ENCODE data around the gene NAT16.
A peak's percentile ranks its signal among the peaks of the same experiment; 100 is the strongest.

Gene NAT16

DNA sequence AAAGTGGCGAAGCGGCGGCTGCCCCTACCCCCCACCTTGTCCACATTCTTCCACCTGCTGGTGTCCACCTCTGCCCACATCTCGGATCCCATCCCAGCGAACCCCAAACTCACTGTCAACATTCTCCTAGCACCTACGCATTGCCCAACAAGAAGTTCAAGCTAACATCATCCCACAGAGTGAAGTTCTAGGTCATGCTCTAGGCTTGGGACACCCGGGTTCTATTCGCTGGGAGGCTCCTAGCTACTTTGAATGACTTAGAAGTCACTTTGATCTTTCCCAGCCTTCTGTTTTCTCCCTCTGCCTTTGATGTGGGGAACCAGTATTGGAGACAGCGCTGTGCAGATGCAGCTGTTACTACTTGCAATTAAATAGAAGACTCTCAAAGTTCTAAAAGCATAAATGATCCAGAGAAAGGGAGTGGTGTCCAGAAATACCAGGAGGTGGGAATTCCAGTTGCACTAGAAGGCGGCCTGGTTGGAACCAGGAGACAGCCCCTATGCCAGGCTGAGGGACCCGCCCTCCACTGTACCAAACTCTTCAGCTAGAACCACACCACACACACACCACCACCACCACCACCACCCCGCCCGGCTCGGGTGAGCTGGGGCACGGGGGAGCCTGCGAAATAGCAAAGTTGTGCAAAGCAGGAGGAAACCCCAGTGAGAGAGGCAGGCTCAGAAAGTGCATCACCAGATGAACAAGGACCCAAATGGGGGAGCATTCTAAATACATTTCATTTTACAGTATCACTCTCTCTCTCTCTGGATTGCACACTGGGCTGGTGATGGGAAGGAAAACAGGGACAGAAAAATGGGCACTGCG lies 9.3 kb downstream of the NAT16 start:
- peak; percentile 7 for DNase-seq

- peak; percentile 76 for DNase-seq
These were observed 10.1 kb downstream of the NAT16 start for GRCh38 chr7:101169838-101170551.

- DNase-seq = no peak
These were observed 10.8 kb downstream of the NAT16 start for GRCh38 chr7:101169110-101169837.

DNA sequence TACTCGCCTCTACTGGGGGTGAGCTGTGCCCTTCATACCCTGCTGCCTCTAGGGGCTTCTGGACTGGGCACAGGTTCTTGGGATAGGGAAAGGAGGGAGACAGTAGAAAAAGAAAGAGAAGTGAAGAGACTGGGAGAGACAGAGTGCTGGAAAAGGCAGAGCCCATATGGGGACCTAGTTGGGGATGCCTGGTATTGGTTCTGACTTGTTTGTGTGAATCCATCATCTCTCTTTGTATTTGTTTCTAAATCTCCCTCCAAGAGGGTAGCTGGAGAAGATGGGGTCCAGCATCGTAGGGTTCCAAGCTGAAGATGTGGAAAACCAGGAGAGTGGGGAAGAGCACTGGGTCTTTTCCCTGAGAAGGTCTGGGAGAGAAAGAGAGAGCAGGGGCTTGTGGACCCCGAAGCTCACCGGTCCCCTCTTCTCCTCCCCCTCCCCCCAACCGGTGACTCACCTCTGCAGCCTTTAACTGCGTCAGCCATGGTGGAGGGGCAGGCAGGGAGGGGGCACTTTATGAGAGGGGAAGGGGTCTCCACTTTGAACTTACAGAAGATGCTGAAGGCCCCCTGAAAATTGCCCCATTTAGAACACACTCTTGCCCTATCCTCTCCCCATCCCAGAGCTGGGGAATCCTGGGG lies 11.6 kb downstream of the NAT16 start:
- DNase-seq = no peak

GRCh38 chr7:101167645-101168411 lies 12.3 kb downstream of the NAT16 start:
- DNase-seq = no peak

- no peak for DNase-seq
These were observed 13.0 kb downstream of the NAT16 start for GRCh38 chr7:101166909-101167644.

- DNase-seq = no peak
These were observed 13.5 kb downstream of the NAT16 start for GRCh38 chr7:101166648-101166908.

- no peak for DNase-seq
These were observed 14.0 kb downstream of the NAT16 start for GRCh38 chr7:101165958-101166647.

- peak; percentile 85 for DNase-seq
These were observed 14.8 kb downstream of the NAT16 start, which contains the start of gene VGF for GRCh38 chr7:101165075-101165957. VGF (minus strand) TSS chr7:101165569; CDS start chr7:101164843, 726 bp downstream.

DNA sequence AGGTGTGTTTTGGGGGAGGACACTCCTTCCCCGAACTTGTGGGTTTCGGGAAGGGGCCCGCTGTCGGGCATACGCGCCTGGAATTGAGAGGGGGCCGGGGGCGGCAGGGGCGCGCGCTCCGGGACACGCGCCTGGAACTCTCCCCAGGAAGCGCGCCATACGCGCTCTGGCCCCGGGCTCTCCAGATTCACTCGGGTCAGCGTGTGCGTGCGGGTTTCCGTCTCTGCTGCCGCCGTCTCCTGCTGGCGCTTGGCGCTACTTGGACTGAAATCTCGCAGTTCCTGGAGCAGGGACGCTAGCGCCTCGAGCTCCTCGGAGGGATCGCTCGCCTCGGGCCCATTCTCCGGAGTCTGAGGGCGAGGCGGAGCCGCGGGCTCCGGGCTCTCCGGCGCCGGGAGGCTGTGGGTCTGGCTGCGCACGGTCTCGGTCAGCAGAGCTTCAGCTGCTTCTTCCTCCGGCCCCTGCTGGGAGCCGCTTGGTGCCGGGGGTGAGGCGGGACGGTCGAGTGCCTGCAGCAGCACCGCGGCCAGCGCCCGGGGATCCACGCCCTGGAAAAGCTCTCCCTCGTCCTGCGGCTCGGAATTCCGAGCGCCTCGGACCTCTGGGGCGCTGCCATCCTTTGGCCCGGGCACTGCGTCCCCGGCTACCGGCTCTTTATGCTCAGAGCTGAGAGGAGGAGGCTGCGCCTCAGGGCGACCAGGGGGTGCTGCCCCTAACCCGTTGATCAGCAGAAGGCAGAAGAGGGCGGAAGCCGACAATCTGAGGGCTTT lies 15.8 kb downstream of the NAT16 start:
- no peak for DNase-seq

GRCh38 chr7:101163279-101164070 lies 16.6 kb downstream of the NAT16 start:
- DNase-seq = no peak

DNA sequence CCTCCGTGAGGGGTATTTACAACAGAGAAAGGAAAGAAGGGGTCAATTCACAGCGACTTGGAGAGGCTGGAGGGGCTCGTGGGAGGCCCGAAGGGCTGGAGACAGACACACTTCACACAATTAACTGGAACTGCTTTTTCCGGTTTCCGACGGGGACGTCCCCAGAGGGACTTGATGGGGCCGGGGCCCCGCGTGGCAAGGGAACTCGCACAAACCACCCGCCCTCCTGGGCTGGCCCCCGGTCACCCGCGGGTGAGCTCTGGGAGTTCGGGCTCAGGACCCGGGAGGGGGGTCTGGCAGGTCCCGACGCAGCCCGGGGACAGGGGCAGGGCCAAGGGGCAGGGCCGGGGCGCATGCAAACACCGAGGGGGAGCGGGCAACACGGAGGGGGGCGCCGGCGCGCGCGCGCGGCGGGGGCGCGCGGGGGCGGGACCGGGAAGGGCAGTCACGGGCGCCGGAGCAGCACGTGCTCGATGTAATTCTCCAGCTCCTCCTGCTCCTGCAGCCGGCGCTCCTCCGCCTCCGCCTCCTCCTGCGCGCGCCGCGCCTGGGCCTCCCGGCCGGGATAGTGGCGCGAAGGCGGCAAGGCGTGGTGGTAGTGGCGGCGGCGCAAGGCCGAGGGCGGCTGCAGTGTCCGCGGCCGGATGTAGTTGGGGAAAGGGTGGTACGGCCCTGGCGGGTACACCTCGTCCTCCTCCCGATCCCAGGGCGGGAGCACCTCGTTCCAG lies 17.4 kb downstream of the NAT16 start:
- DNase-seq = no peak

GRCh38 chr7:101161692-101162471 lies 18.2 kb downstream of the NAT16 start:
- DNase-seq = no peak

GRCh38 chr7:101160910-101161309 lies 19.2 kb downstream of the NAT16 start:
- DNase-seq = no peak

GRCh38 chr7:101159696-101160674 lies 20.1 kb downstream of the NAT16 start:
- DNase-seq = no peak

Measured in stimulated activated naive CD4-positive, alpha-beta T cell treated with Interleukin-2 at 50 U/mL for 16 hours (primary cell).